Activated naive CD8-positive, alpha-beta T cell treated with anti-CD3 and anti-CD28 coated beads, Interleukin-2, amount 50 U/mL, for 16 hours (primary cell): ENCODE measurements around the gene CLDN22.

Source experiments
- DNase-seq: peaks from one replicate; pipeline ENCODE4 v3.0.0-alpha.2; 2020; ENCODE audit warnings: low read depth, low spot score

CLDN22 gene

GRCh38 chr4:183276106-183276505, 44.0 kb downstream of the CLDN22 start:
- no peak for DNase-seq

- no peak for DNase-seq
Measured at GRCh38 chr4:183272384-183272783, 47.7 kb downstream of the CLDN22 start.

DNA sequence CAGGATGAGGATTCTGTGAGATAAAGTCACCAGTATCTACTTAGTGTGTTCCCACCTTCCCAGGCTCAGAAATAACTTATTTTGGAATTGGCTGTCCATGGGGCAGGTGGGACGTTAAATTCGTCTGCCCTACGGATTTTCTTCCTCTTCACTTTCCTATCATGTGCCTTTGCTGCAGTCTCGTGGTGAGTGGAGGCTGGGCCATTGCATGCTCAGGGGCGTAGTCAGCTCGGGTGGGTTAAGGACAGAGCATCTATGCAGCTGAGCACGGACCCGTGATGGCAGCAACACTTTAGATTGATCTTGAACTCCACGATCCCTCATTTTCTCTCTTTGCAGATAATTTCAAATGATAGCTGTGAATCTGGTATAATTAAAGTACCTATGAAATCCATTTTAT, 51.5 kb downstream of the CLDN22 start:
- DNase-seq = no peak
